ENCODE measurements around the gene MAGI2.

MAGI2 gene

GRCh38 chr7:78850093-78850740 lies 603.2 kb downstream of the MAGI2 start:
- FAIRE-seq (peak; percentile 13), DNase-seq (ENCODE audit: insufficient read length, low spot score) (no peak)
- no peak for TF ChIP-seq POLR2A (IDR thresholded peaks at IDR 0.05; ENCODE audit: low read depth, low read length)
- TF ChIP-seq POU2F2 (IDR thresholded peaks at IDR 0.05; ENCODE audit: low read depth, low read length) = no peak
- no peak for TF ChIP-seq TAF1 (IDR thresholded peaks at IDR 0.05; ENCODE audit: low read depth, low read length)
- no peak for TF ChIP-seq PAX5 (IDR thresholded peaks at IDR 0.05; ENCODE audit: insufficient read depth, low read length, severe bottlenecking)
- no peak for TF ChIP-seq POLR2AphosphoS5 (IDR thresholded peaks at IDR 0.05; ENCODE audit: low read depth, low read length)
- TF ChIP-seq SPI1 (IDR thresholded peaks at IDR 0.05; ENCODE audit: low read depth, low read length) = no peak

GRCh38 chr7:78845155-78845554 lies 608.3 kb downstream of the MAGI2 start:
- DNase-seq (ENCODE audit: insufficient read length, low spot score) = no peak
- FAIRE-seq = no peak

GRCh38 chr7:78842068-78842467 lies 611.4 kb downstream of the MAGI2 start:
- no peak for DNase-seq (ENCODE audit: insufficient read length, low spot score)
- TF ChIP-seq POU2F2 (IDR thresholded peaks at IDR 0.05; ENCODE audit: low read depth, low read length) = no peak
- FAIRE-seq = no peak

More at GRCh38 chr7:78845155-78845554, 608.3 kb downstream of the MAGI2 start:
- TF ChIP-seq SPI1 (IDR thresholded peaks at IDR 0.05; ENCODE audit: low read depth, low read length) = no peak
- no peak for TF ChIP-seq POLR2A (IDR thresholded peaks at IDR 0.05; ENCODE audit: low read depth, low read length)
- TF ChIP-seq PAX5 (IDR thresholded peaks at IDR 0.05; ENCODE audit: insufficient read depth, low read length, severe bottlenecking) = no peak
- TF ChIP-seq POLR2AphosphoS5 (IDR thresholded peaks at IDR 0.05; ENCODE audit: low read depth, low read length) = no peak
- no peak for TF ChIP-seq TAF1 (IDR thresholded peaks at IDR 0.05; ENCODE audit: low read depth, low read length)
- TF ChIP-seq POU2F2 (IDR thresholded peaks at IDR 0.05; ENCODE audit: low read depth, low read length) = no peak

GRCh38 chr7:78835897-78836296 lies 617.6 kb downstream of the MAGI2 start:
- TF ChIP-seq POU2F2 (IDR thresholded peaks at IDR 0.05; ENCODE audit: low read depth, low read length) = no peak
- TF ChIP-seq POLR2A (IDR thresholded peaks at IDR 0.05; ENCODE audit: low read depth, low read length) = no peak
- no peak for TF ChIP-seq SPI1 (IDR thresholded peaks at IDR 0.05; ENCODE audit: low read depth, low read length)
- TF ChIP-seq TAF1 (IDR thresholded peaks at IDR 0.05; ENCODE audit: low read depth, low read length) = no peak
- TF ChIP-seq PAX5 (IDR thresholded peaks at IDR 0.05; ENCODE audit: insufficient read depth, low read length, severe bottlenecking) = no peak
- TF ChIP-seq POLR2AphosphoS5 (IDR thresholded peaks at IDR 0.05; ENCODE audit: low read depth, low read length) = no peak
- no peak for FAIRE-seq
- DNase-seq (ENCODE audit: insufficient read length, low spot score) = no peak

- DNase-seq (ENCODE audit: insufficient read length, low spot score) (no peak), FAIRE-seq (no peak)
- TF ChIP-seq TAF1 (IDR thresholded peaks at IDR 0.05; ENCODE audit: low read depth, low read length) = no peak
These were observed 625.1 kb downstream of the MAGI2 start for GRCh38 chr7:78828317-78828716.

GRCh38 chr7:78803501-78804127 lies 649.9 kb downstream of the MAGI2 start:
- DNase-seq (ENCODE audit: insufficient read length, low spot score) (no peak), FAIRE-seq (no peak)
- no peak for TF ChIP-seq POLR2A (IDR thresholded peaks at IDR 0.05; ENCODE audit: low read depth, low read length)
- no peak for TF ChIP-seq SPI1 (IDR thresholded peaks at IDR 0.05; ENCODE audit: low read depth, low read length)
- no peak for TF ChIP-seq POU2F2 (IDR thresholded peaks at IDR 0.05; ENCODE audit: low read depth, low read length)
- TF ChIP-seq POLR2AphosphoS5 (IDR thresholded peaks at IDR 0.05; ENCODE audit: low read depth, low read length) = no peak
- TF ChIP-seq TAF1 (IDR thresholded peaks at IDR 0.05; ENCODE audit: low read depth, low read length) = no peak
- no peak for TF ChIP-seq PAX5 (IDR thresholded peaks at IDR 0.05; ENCODE audit: insufficient read depth, low read length, severe bottlenecking)

GRCh38 chr7:78794101-78794500 lies 659.4 kb downstream of the MAGI2 start:
- TF ChIP-seq TAF1 (IDR thresholded peaks at IDR 0.05; ENCODE audit: low read depth, low read length) = no peak
- TF ChIP-seq POLR2AphosphoS5 (IDR thresholded peaks at IDR 0.05; ENCODE audit: low read depth, low read length) = no peak
- no peak for TF ChIP-seq POU2F2 (IDR thresholded peaks at IDR 0.05; ENCODE audit: low read depth, low read length)
- no peak for TF ChIP-seq POLR2A (IDR thresholded peaks at IDR 0.05; ENCODE audit: low read depth, low read length)
- no peak for TF ChIP-seq SPI1 (IDR thresholded peaks at IDR 0.05; ENCODE audit: low read depth, low read length)
- TF ChIP-seq PAX5 (IDR thresholded peaks at IDR 0.05; ENCODE audit: insufficient read depth, low read length, severe bottlenecking) = no peak
- DNase-seq (ENCODE audit: insufficient read length, low spot score) = no peak
- FAIRE-seq = no peak

- FAIRE-seq = no peak
- TF ChIP-seq TAF1 (IDR thresholded peaks at IDR 0.05; ENCODE audit: low read depth, low read length) = no peak
- no peak for TF ChIP-seq PAX5 (IDR thresholded peaks at IDR 0.05; ENCODE audit: insufficient read depth, low read length, severe bottlenecking)
- no peak for TF ChIP-seq SPI1 (IDR thresholded peaks at IDR 0.05; ENCODE audit: low read depth, low read length)
- no peak for TF ChIP-seq POLR2A (IDR thresholded peaks at IDR 0.05; ENCODE audit: low read depth, low read length)
- TF ChIP-seq POU2F2 (IDR thresholded peaks at IDR 0.05; ENCODE audit: low read depth, low read length) = no peak
- no peak for TF ChIP-seq POLR2AphosphoS5 (IDR thresholded peaks at IDR 0.05; ENCODE audit: low read depth, low read length)
- no peak for DNase-seq (ENCODE audit: insufficient read length, low spot score)
These were observed 660.8 kb downstream of the MAGI2 start for GRCh38 chr7:78792624-78793023.

GRCh38 chr7:78792006-78792405 lies 661.5 kb downstream of the MAGI2 start:
- TF ChIP-seq SPI1 (IDR thresholded peaks at IDR 0.05; ENCODE audit: low read depth, low read length) = no peak
- FAIRE-seq = no peak
- no peak for DNase-seq (ENCODE audit: insufficient read length, low spot score)

GRCh38 chr7:78788464-78788863 lies 665.0 kb downstream of the MAGI2 start:
- TF ChIP-seq TAF1 (IDR thresholded peaks at IDR 0.05; ENCODE audit: low read depth, low read length) = no peak
- no peak for TF ChIP-seq POU2F2 (IDR thresholded peaks at IDR 0.05; ENCODE audit: low read depth, low read length)
- no peak for TF ChIP-seq SPI1 (IDR thresholded peaks at IDR 0.05; ENCODE audit: low read depth, low read length)
- TF ChIP-seq POLR2A (IDR thresholded peaks at IDR 0.05; ENCODE audit: low read depth, low read length) = no peak
- TF ChIP-seq PAX5 (IDR thresholded peaks at IDR 0.05; ENCODE audit: insufficient read depth, low read length, severe bottlenecking) = no peak
- TF ChIP-seq POLR2AphosphoS5 (IDR thresholded peaks at IDR 0.05; ENCODE audit: low read depth, low read length) = no peak
- FAIRE-seq = no peak

More at GRCh38 chr7:78788464-78788863, 665.0 kb downstream of the MAGI2 start:
- no peak for DNase-seq (ENCODE audit: insufficient read length, low spot score)

Data from GM12891 (cell line).